Measurements from ENCODE around the gene DISC1.
A peak's percentile ranks its signal among the peaks of the same experiment; 100 is the strongest.
"Not testable (repeated sequence)": the region's sequence is repeated elsewhere in the genome, so short reads cannot be mapped to it uniquely, and the experiment has no call there.

Gene DISC1

DNA sequence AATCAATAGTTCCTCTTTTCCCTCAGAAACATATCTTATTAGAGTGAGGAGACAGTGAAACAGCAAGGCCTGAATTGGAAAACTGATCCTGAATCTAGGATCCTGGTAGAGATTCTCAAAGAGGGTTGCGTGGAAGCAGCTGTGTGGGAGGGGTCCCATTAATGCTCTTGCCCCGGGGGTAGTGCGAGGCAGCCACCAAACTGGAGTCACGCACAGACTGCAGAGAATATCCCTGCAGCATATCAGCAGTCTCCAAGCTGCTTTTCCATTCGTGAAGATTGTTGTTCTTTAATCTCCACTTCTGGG, 150.1 kb downstream of the DISC1 start:
- ATAC-seq (ENCODE audit: low read depth) (no peak), DNase-seq (ENCODE audit: low spot score) (no peak)
- peaks cover under 1% of the 10 kb centered on the region for H3K4me1 ChIP-seq (ENCODE audit: insufficient read depth, poor library complexity, severe bottlenecking)
- no peak overlapping the region for H3K4me3 ChIP-seq (ENCODE audit: severe bottlenecking)
- no peaks in the 10 kb centered on the region for H3K27me3 ChIP-seq (ENCODE audit: insufficient read depth, poor library complexity, severe bottlenecking)
- no peaks in the 10 kb centered on the region for H3K9me3 ChIP-seq (ENCODE audit: severe bottlenecking)
- TF ChIP-seq CTCF (IDR thresholded peaks at IDR 0.05; ENCODE audit: poor library complexity, severe bottlenecking), result no peak
- no peaks in the 10 kb centered on the region for H3K36me3 ChIP-seq (ENCODE audit: low read depth)
- no peak overlapping the region for H3K27ac ChIP-seq (ENCODE audit: poor library complexity, severe bottlenecking)

- H3K9me3 ChIP-seq (ENCODE audit: severe bottlenecking), result no peaks in the 10 kb centered on the region
- no peak overlapping the region for H3K4me3 ChIP-seq (ENCODE audit: severe bottlenecking)
- DNase-seq (ENCODE audit: low spot score) (no peak), ATAC-seq (ENCODE audit: low read depth) (peak; percentile 48; the same call in 1 of the 3 replicates)
- TF ChIP-seq CTCF (IDR thresholded peaks at IDR 0.05; ENCODE audit: poor library complexity, severe bottlenecking), result no peak
- no peaks in the 10 kb centered on the region for H3K27me3 ChIP-seq (ENCODE audit: insufficient read depth, poor library complexity, severe bottlenecking)
- H3K36me3 ChIP-seq (ENCODE audit: low read depth), result no peaks in the 10 kb centered on the region
- H3K27ac ChIP-seq (ENCODE audit: poor library complexity, severe bottlenecking), result no peak overlapping the region
- H3K4me1 ChIP-seq (ENCODE audit: insufficient read depth, poor library complexity, severe bottlenecking), result peaks cover 7% of the 10 kb centered on the region
These were observed 151.6 kb downstream of the DISC1 start for GRCh38 chr1:231778009-231778719.

- ATAC-seq (ENCODE audit: low read depth) (no peak), DNase-seq (ENCODE audit: low spot score) (no peak)
- Histone ChIP-seq H3K27me3 (ENCODE audit: insufficient read depth, poor library complexity, severe bottlenecking) (no peaks in the 10 kb centered on the region), H3K27ac (ENCODE audit: poor library complexity, severe bottlenecking) (no peak overlapping the region), H3K36me3 (ENCODE audit: low read depth) (no peaks in the 10 kb centered on the region), H3K9me3 (ENCODE audit: severe bottlenecking) (no peaks in the 10 kb centered on the region), H3K4me3 (ENCODE audit: severe bottlenecking) (no peak overlapping the region), H3K4me1 (ENCODE audit: insufficient read depth, poor library complexity, severe bottlenecking) (peaks cover 7% of the 10 kb centered on the region)
- TF ChIP-seq CTCF (IDR thresholded peaks at IDR 0.05; ENCODE audit: poor library complexity, severe bottlenecking), result no peak
These were observed 152.5 kb downstream of the DISC1 start for GRCh38 chr1:231779081-231779480.

DNA sequence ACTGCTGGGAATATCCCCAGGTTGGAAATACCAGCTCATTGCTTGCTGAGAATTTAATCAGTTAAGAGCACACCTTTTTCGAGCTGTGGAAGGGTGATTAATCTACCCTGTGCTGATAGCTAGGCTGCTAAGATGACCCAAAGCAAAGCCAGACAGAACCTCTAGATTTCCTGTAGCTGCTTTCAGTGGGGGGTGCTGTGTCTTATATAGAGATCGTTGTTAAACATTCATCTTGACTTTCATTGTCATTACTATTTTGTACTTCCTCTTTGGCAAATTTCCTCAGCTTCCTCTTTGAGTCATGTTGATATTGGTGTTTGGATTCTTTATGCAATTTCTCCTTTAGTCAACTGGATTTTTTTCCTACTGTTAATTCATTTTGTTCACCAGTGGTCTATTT, 155.3 kb downstream of the DISC1 start:
- ATAC-seq (ENCODE audit: low read depth) (no peak), DNase-seq (ENCODE audit: low spot score) (no peak)
- no peak for TF ChIP-seq CTCF (IDR thresholded peaks at IDR 0.05; ENCODE audit: poor library complexity, severe bottlenecking)
- Histone ChIP-seq H3K4me1 (ENCODE audit: insufficient read depth, poor library complexity, severe bottlenecking) (peaks cover 7% of the 10 kb centered on the region), H3K36me3 (ENCODE audit: low read depth) (no peaks in the 10 kb centered on the region), H3K4me3 (ENCODE audit: severe bottlenecking) (no peak overlapping the region), H3K27ac (ENCODE audit: poor library complexity, severe bottlenecking) (no peak overlapping the region), H3K9me3 (ENCODE audit: severe bottlenecking) (no peaks in the 10 kb centered on the region), H3K27me3 (ENCODE audit: insufficient read depth, poor library complexity, severe bottlenecking) (no peaks in the 10 kb centered on the region)

DNA sequence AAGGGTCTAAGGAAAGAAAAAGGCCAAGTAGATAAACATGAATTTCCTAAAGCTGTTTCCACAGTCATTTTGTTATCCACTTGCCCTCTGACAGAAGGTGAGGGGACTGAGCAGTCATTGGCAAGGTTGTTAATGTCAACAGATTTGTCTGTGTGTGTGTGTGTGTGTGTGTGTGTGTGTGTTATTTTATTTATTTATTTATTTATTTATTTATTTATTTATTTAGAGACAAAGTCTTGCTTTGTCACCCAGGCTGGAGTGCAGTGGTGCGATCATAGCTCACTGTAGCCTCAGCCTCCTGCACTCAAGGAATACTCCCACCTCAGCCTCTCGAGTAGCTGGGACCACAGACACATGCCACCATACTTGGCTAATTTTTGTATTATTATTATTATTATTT, 158.5 kb downstream of the DISC1 start:
- not testable (repeated sequence) for H3K36me3 ChIP-seq (ENCODE audit: low read depth); H3K27me3 ChIP-seq (ENCODE audit: insufficient read depth, poor library complexity, severe bottlenecking); ATAC-seq (ENCODE audit: low read depth); DNase-seq (ENCODE audit: low spot score); H3K27ac ChIP-seq (ENCODE audit: poor library complexity, severe bottlenecking); H3K4me3 ChIP-seq (ENCODE audit: severe bottlenecking); H3K9me3 ChIP-seq (ENCODE audit: severe bottlenecking); H3K4me1 ChIP-seq (ENCODE audit: insufficient read depth, poor library complexity, severe bottlenecking)

All from RWPE2 (cell line).